ENCODE results near the gene PPFIA4.
A peak's percentile ranks its signal among the peaks of the same experiment; 100 is the strongest.

PPFIA4 gene

DNA sequence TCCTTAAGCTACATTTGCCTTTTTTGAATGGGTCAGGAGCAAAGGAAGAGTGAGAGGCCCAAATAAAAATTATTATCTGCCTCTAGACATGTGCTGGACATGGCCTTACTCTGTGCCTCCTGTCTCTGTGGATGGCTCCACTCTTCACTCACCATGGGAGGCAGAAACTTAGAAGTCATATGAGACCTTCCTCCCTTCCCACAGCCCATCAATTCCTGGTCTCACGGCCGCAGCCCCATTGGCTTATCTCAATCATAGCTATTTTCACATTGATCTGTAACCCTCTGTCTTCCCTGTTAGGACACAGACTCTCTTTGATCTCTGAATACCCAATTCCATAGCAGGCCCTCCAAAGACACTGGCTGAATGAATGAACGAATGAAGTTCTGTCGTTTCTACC is 87.0 kb downstream of the PPFIA4 start:
- TF ChIP-seq, protein P1, sequence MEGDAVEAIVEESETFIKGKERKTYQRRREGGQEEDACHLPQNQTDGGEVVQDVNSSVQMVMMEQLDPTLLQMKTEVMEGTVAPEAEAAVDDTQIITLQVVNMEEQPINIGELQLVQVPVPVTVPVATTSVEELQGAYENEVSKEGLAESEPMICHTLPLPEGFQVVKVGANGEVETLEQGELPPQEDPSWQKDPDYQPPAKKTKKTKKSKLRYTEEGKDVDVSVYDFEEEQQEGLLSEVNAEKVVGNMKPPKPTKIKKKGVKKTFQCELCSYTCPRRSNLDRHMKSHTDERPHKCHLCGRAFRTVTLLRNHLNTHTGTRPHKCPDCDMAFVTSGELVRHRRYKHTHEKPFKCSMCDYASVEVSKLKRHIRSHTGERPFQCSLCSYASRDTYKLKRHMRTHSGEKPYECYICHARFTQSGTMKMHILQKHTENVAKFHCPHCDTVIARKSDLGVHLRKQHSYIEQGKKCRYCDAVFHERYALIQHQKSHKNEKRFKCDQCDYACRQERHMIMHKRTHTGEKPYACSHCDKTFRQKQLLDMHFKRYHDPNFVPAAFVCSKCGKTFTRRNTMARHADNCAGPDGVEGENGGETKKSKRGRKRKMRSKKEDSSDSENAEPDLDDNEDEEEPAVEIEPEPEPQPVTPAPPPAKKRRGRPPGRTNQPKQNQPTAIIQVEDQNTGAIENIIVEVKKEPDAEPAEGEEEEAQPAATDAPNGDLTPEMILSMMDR (IDR thresholded peaks at IDR 0.05; ENCODE audit: low read depth, low read length), result no peak
- no peak for TF ChIP-seq EZH2phosphoT487 (IDR thresholded peaks at IDR 0.05; ENCODE audit: low read depth)

DNA sequence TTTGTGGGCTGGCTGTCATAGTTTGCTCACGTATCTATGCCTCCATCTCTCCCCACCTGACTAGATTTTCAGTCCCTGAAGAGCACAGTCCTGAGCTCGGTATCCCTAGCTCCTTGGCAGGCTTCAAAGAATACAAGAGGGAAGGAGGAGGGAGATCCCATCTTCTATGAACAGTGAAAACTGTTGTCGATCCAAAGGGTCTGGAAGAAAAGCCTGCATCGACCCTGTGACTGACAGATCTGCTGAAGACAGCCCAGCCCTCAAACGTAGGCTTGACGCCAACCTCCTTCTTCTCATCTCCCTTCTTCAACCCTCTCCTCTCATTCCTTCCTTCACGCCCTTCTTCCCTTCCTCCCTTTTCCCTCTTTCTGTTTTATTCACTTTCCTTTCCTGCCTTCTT is 87.9 kb downstream of the PPFIA4 start:
- Histone ChIP-seq H3K9me3 (ENCODE audit: insufficient read depth, low read length) (no peaks in the 10 kb centered on the region), H4K20me1 (ENCODE audit: insufficient read depth, low read length) (no peaks in the 10 kb centered on the region), H2AFZ (ENCODE audit: low read depth, low read length) (no peak overlapping the region), H3K27me3 (ENCODE audit: low read depth, low read length) (peaks cover 86% of the 10 kb centered on the region), H3K27ac (ENCODE audit: low read length) (no peak overlapping the region), H3K36me3 (replicated peaks; ENCODE audit: low read depth, low read length) (no peaks in the 10 kb centered on the region), H3K4me1 (ENCODE audit: low read length) (no peaks in the 10 kb centered on the region), H3K4me2 (ENCODE audit: low read length) (no peak overlapping the region), H3K9ac (ENCODE audit: low read length) (no peak overlapping the region), H3K79me2 (ENCODE audit: low read length) (no peaks in the 10 kb centered on the region), H3K4me3 (ENCODE audit: low read length) (no peak overlapping the region)
- TF ChIP-seq EZH2phosphoT487 (IDR thresholded peaks at IDR 0.05; ENCODE audit: low read depth), result no peak
- TF ChIP-seq, protein P1 (IDR thresholded peaks at IDR 0.05; ENCODE audit: low read depth, low read length), result no peak

More for the DNA sequence above, 87.0 kb downstream of the PPFIA4 start:
- Histone ChIP-seq H3K9ac (ENCODE audit: low read length) (no peak overlapping the region), H2AFZ (ENCODE audit: low read depth, low read length) (no peak overlapping the region), H3K4me2 (ENCODE audit: low read length) (no peak overlapping the region), H3K9me3 (ENCODE audit: insufficient read depth, low read length) (no peaks in the 10 kb centered on the region), H3K27me3 (ENCODE audit: low read depth, low read length) (peaks cover 83% of the 10 kb centered on the region), H3K79me2 (ENCODE audit: low read length) (no peaks in the 10 kb centered on the region), H3K4me3 (ENCODE audit: low read length) (no peak overlapping the region), H4K20me1 (ENCODE audit: insufficient read depth, low read length) (no peaks in the 10 kb centered on the region), H3K27ac (ENCODE audit: low read length) (no peak overlapping the region), H3K4me1 (ENCODE audit: low read length) (no peaks in the 10 kb centered on the region), H3K36me3 (replicated peaks; ENCODE audit: low read depth, low read length) (no peaks in the 10 kb centered on the region)

DNA sequence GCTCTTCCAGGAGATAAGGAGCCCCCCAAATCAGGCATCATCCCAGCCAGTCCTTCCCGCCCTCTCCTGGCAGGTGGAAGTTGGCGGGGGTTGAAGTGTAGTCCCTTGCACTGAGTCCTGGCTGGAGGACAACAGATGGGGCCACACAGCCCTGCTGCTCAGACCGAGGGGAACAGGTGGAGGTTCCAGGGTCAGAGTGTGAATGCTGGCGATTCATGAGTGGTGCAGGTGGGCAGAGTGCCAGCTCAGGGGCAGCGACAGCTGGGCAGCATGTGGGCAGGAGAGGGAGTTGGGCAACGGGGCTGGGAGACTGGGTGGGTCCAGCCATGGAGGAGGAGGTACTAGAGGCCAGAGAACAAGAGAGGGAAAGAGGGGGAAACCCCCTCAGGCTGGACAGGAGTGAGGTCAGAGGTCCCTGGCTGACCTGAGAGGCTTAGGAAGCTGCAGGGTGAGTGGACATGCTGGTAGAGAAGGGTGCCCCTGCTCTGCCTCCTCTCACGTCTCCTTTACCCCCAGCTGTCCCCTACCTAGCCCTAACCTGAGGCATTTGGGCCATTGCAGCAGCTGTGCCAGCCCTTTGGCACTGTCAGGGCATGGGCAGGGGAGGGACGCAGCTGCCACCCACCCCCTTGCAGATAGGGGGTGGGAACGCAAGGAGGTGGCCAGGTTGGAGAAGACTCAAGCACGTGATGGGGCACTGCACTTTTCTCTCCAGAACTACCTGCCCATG is 90.0 kb downstream of the PPFIA4 start:
- Histone ChIP-seq H3K4me1 (ENCODE audit: low read length) (no peaks in the 10 kb centered on the region), H3K79me2 (ENCODE audit: low read length) (no peaks in the 10 kb centered on the region), H3K27ac (ENCODE audit: low read length) (no peak overlapping the region), H3K9me3 (ENCODE audit: insufficient read depth, low read length) (no peaks in the 10 kb centered on the region), H3K9ac (ENCODE audit: low read length) (no peak overlapping the region), H4K20me1 (ENCODE audit: insufficient read depth, low read length) (no peaks in the 10 kb centered on the region), H2AFZ (ENCODE audit: low read depth, low read length) (no peak overlapping the region), H3K36me3 (replicated peaks; ENCODE audit: low read depth, low read length) (no peaks in the 10 kb centered on the region), H3K4me2 (ENCODE audit: low read length) (no peak overlapping the region), H3K4me3 (ENCODE audit: low read length) (no peak overlapping the region), H3K27me3 (ENCODE audit: low read depth, low read length) (peaks cover 80% of the 10 kb centered on the region)
- TF ChIP-seq EZH2phosphoT487 (IDR thresholded peaks at IDR 0.05; ENCODE audit: low read depth), result no peak
- TF ChIP-seq, protein P1 (IDR thresholded peaks at IDR 0.05; ENCODE audit: low read depth, low read length), result no peak

DNA sequence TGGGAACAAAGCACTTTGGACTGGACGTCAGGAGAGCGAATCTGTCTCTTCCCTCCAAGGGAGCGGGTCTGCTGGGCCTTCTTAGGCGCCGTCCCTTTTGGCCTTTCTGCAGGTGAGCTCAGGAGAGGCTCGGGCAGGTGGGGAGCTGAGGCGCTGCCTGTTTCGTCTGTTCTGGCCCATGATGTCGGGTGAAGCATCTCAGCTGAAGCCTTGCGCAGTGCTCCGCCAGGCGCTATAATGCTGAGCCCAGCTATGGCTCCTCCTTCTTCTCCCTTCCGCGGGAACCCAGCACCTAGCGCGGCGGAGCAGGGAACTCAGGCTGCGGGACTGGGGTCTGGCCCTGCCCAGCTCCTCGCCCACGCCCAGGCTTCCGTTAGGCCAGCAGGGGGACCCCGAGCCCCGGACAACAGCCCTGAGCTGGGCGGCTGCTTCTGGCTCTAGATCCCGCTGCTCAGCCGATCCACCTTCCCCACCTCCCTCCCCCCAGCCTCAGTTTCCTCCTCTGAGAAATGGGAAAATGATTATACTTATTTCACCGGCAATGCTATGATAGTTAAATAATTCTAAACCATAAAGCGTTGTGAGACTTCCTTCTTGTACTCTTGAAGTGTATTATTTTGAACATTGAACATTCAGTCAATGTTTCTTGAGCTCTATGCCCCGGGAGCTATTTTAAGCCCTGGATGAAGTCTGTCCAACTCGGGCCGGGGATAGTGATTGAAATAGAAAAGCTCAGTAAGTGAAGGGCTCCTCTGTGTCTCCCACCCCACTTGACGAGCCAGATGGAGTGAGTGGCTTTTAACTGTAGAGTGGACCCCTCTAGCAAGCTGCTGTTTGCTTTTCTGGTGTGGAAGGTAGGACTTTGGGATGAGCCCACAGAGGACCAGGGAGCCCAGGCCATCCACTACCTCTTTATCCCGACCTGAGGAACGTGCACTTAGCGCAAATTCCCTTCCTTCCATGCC is 91.6 kb downstream of the PPFIA4 start:
- Histone ChIP-seq H3K9me3 (ENCODE audit: insufficient read depth, low read length) (no peaks in the 10 kb centered on the region), H3K9ac (ENCODE audit: low read length) (no peak overlapping the region), H3K79me2 (ENCODE audit: low read length) (no peaks in the 10 kb centered on the region), H4K20me1 (ENCODE audit: insufficient read depth, low read length) (no peaks in the 10 kb centered on the region), H3K27me3 (ENCODE audit: low read depth, low read length) (peaks cover 79% of the 10 kb centered on the region), H3K4me2 (ENCODE audit: low read length) (0 out of 2 replicates have a peak overlapping the region, but pooled peaks have one; percentile 9), H3K27ac (ENCODE audit: low read length) (no peak overlapping the region), H3K4me3 (ENCODE audit: low read length) (no peak overlapping the region), H3K36me3 (replicated peaks; ENCODE audit: low read depth, low read length) (no peaks in the 10 kb centered on the region), H2AFZ (ENCODE audit: low read depth, low read length) (no peak overlapping the region), H3K4me1 (ENCODE audit: low read length) (no peaks in the 10 kb centered on the region)
- TF ChIP-seq EZH2phosphoT487 (IDR thresholded peaks at IDR 0.05; ENCODE audit: low read depth), result no peak
- TF ChIP-seq, protein P1 (IDR thresholded peaks at IDR 0.05; ENCODE audit: low read depth, low read length), result peak; percentile 63

All from OCI-LY3 (cell line).